ENCODE measurements around the gene FGFRL1.

Gene FGFRL1

DNA sequence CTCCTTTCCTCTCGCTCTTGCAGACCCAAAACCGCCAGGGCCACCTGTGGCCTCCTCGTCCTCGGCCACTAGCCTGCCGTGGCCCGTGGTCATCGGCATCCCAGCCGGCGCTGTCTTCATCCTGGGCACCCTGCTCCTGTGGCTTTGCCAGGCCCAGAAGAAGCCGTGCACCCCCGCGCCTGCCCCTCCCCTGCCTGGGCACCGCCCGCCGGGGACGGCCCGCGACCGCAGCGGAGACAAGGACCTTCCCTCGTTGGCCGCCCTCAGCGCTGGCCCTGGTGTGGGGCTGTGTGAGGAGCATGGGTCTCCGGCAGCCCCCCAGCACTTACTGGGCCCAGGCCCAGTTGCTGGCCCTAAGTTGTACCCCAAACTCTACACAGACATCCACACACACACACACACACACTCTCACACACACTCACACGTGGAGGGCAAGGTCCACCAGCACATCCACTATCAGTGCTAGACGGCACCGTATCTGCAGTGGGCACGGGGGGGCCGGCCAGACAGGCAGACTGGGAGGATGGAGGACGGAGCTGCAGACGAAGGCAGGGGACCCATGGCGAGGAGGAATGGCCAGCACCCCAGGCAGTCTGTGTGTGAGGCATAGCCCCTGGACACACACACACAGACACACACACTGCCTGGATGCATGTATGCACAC is 13.6 kb downstream of the FGFRL1 start:
- in situ Hi-C loops (cut with HindIII; ENCODE audit: low pct_ligation_motif_present, low sequenced_read_pairs), result no loop called here
- DNase-seq, result no peak
- H3K27ac ChIP-seq, result no peak overlapping the region
- TF ChIP-seq, protein P1, sequence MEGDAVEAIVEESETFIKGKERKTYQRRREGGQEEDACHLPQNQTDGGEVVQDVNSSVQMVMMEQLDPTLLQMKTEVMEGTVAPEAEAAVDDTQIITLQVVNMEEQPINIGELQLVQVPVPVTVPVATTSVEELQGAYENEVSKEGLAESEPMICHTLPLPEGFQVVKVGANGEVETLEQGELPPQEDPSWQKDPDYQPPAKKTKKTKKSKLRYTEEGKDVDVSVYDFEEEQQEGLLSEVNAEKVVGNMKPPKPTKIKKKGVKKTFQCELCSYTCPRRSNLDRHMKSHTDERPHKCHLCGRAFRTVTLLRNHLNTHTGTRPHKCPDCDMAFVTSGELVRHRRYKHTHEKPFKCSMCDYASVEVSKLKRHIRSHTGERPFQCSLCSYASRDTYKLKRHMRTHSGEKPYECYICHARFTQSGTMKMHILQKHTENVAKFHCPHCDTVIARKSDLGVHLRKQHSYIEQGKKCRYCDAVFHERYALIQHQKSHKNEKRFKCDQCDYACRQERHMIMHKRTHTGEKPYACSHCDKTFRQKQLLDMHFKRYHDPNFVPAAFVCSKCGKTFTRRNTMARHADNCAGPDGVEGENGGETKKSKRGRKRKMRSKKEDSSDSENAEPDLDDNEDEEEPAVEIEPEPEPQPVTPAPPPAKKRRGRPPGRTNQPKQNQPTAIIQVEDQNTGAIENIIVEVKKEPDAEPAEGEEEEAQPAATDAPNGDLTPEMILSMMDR (IDR thresholded peaks at IDR 0.05; ENCODE audit: low read depth, low read length, missing control alignments), result no peak
- peaks cover 14% of the 10 kb centered on the region for H3K36me3 ChIP-seq (replicated peaks)
- no peaks in the 10 kb centered on the region for H3K27me3 ChIP-seq (replicated peaks)
- H3K4me3 ChIP-seq (ENCODE audit: low read depth, low read length), result no peak overlapping the region

DNA sequence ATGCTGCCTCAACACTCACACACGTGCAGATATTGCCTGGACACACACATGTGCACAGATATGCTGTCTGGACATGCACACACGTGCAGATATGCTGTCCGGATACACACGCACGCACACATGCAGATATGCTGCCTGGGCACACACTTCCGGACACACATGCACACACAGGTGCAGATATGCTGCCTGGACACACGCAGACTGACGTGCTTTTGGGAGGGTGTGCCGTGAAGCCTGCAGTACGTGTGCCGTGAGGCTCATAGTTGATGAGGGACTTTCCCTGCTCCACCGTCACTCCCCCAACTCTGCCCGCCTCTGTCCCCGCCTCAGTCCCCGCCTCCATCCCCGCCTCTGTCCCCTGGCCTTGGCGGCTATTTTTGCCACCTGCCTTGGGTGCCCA is 14.7 kb downstream of the FGFRL1 start:
- H3K27ac ChIP-seq, result no peak overlapping the region
- in situ Hi-C loops (cut with HindIII; ENCODE audit: low pct_ligation_motif_present, low sequenced_read_pairs), result no loop called here
- no peak for DNase-seq
- H3K36me3 ChIP-seq (replicated peaks), result peaks cover 14% of the 10 kb centered on the region
- H3K27me3 ChIP-seq (replicated peaks), result no peaks in the 10 kb centered on the region
- H3K4me3 ChIP-seq (ENCODE audit: low read depth, low read length), result no peak overlapping the region
- TF ChIP-seq, protein P1 (IDR thresholded peaks at IDR 0.05; ENCODE audit: low read depth, low read length, missing control alignments), result no peak

- Histone ChIP-seq H3K27ac (no peak overlapping the region), H3K36me3 (replicated peaks) (peaks cover 14% of the 10 kb centered on the region), H3K27me3 (replicated peaks) (no peaks in the 10 kb centered on the region), H3K4me3 (ENCODE audit: low read depth, low read length) (no peak overlapping the region)
- no peak for DNase-seq
- TF ChIP-seq, protein P1 (IDR thresholded peaks at IDR 0.05; ENCODE audit: low read depth, low read length, missing control alignments), result no peak
- in situ Hi-C loops (cut with HindIII; ENCODE audit: low pct_ligation_motif_present, low sequenced_read_pairs), result no loop called here
These were observed 15.9 kb downstream of the FGFRL1 start for GRCh38 chr4:1027219-1027914.

GRCh38 chr4:1027915-1028238 is 16.5 kb downstream of the FGFRL1 start:
- Histone ChIP-seq H3K27me3 (replicated peaks) (no peaks in the 10 kb centered on the region), H3K36me3 (replicated peaks) (peaks cover 14% of the 10 kb centered on the region), H3K27ac (no peak overlapping the region), H3K4me3 (ENCODE audit: low read depth, low read length) (no peak overlapping the region)
- in situ Hi-C loops (cut with HindIII; ENCODE audit: low pct_ligation_motif_present, low sequenced_read_pairs), result no loop called here
- no peak for DNase-seq
- TF ChIP-seq, protein P1 (IDR thresholded peaks at IDR 0.05; ENCODE audit: low read depth, low read length, missing control alignments), result no peak

- Histone ChIP-seq H3K27ac (no peak overlapping the region), H3K27me3 (replicated peaks) (no peaks in the 10 kb centered on the region), H3K4me3 (ENCODE audit: low read depth, low read length) (no peak overlapping the region), H3K36me3 (replicated peaks) (peaks cover 14% of the 10 kb centered on the region)
- TF ChIP-seq, protein P1 (IDR thresholded peaks at IDR 0.05; ENCODE audit: low read depth, low read length, missing control alignments), result no peak
- DNase-seq, result no peak
- in situ Hi-C loops (cut with HindIII; ENCODE audit: low pct_ligation_motif_present, low sequenced_read_pairs), result no loop called here
These were observed 17.3 kb downstream of the FGFRL1 start for GRCh38 chr4:1028574-1029220.

Measured in brain microvascular endothelial cell (primary cell).